Lower leg skin (tissue), 3 donors: ENCODE data around the gene PAN3.

Experiments
- POLR2A ChIP-seq, 2 donors: fragments of 450-650 bp; IDR thresholded peaks; one replicate each; pipeline ENCODE4 v1.6.1; 2016 to 2017; ENCODE audit warnings: antibody characterized with exemption in 2 of 2, mild to moderate bottlenecking in 1 of 2, moderate library complexity in 1 of 2
- TF ChIP-seq, protein P1 (sequence below), 3 donors: fragments of 450-650 bp; IDR thresholded peaks; one replicate each; pipeline ENCODE4 v1.5.1; 2016; ENCODE audit warnings: antibody characterized with exemption in 3 of 3, mild to moderate bottlenecking in 3 of 3, moderate library complexity in 2 of 3

DNA sequence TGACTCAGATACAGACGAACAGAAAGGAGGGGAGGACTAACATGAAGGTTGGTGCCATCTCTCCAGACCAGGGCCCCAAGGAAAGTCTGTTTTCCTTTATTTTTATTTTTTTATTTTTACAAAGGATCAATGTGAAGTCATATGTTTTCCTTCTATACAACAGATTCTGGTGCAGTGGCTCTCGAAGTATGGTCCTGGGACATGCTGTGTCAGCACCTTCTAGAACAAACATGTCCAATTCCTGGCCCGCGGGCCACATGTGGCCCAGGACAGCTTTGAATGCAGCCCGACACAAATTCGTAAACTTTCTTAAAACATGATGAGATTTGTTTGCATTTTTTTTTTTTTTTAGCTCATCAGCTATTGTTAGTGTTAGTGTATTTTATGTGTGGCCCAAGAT, 181.9 kb downstream of the PAN3 start:
- TF ChIP-seq, protein P1, sequence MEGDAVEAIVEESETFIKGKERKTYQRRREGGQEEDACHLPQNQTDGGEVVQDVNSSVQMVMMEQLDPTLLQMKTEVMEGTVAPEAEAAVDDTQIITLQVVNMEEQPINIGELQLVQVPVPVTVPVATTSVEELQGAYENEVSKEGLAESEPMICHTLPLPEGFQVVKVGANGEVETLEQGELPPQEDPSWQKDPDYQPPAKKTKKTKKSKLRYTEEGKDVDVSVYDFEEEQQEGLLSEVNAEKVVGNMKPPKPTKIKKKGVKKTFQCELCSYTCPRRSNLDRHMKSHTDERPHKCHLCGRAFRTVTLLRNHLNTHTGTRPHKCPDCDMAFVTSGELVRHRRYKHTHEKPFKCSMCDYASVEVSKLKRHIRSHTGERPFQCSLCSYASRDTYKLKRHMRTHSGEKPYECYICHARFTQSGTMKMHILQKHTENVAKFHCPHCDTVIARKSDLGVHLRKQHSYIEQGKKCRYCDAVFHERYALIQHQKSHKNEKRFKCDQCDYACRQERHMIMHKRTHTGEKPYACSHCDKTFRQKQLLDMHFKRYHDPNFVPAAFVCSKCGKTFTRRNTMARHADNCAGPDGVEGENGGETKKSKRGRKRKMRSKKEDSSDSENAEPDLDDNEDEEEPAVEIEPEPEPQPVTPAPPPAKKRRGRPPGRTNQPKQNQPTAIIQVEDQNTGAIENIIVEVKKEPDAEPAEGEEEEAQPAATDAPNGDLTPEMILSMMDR (IDR thresholded peaks at IDR 0.05): no peak
- no peak for TF ChIP-seq POLR2A (IDR thresholded peaks at IDR 0.05)
